Activated CD8-positive, alpha-beta memory T cell treated with anti-CD3 and anti-CD28 coated beads for 36 hours (primary cell): ENCODE measurements around the gene SLC24A4. TPM values are rescaled to one million over a fixed set of nuclear protein-coding genes. Genes with fewer than 3 reads are reported as not detected.

Experiments used
- CTCF ChIA-PET: fragments of 350-600 bp; sonication (Branson Sonifier 250); formaldehyde crosslinking; loops from one replicate; lab custom pipeline; 2021; ENCODE audit warnings: antibody characterized with exemption; lab: Charles Lee
- POLR2A ChIA-PET: fragments of 350-600 bp; sonication (Branson Sonifier 250); formaldehyde crosslinking; loops from one replicate; lab custom pipeline; 2021; ENCODE audit warnings: antibody characterized with exemption; lab: Charles Lee
- total RNA-seq, 2 experiments: library from RNA; stranded (reverse); gene quantifications; one replicate each; pipeline ENCODE4 v1.2.3, GENCODE V29; 2021

The SLC24A4 gene
- total RNA-seq, 2 experiments from 2014 or later: not detected

- POLR2A ChIA-PET: no interaction called here
- CTCF ChIA-PET: no interaction called here
These were observed 8.8 kb upstream of the SLC24A4 start for GRCh38 chr14:92314182-92314581.

GRCh38 chr14:92315050-92315805 lies 7.7 kb upstream of the SLC24A4 start:
- ChIA-PET POLR2A (no interaction called here), CTCF (no interaction called here)

- ChIA-PET CTCF (interaction anchor here (1.2 kb wide), 1 partner anchor 9 kb away, joined by 3 read pairs; no protein-coding TSS in a partner anchor), POLR2A (no interaction called here)
These were observed 6.8 kb upstream of the SLC24A4 start for GRCh38 chr14:92316176-92316575.

- CTCF ChIA-PET: interaction anchor here (1.2 kb wide), 1 partner anchor 10 kb away, joined by 3 read pairs; no protein-coding TSS in a partner anchor
- POLR2A ChIA-PET: no interaction called here
These were observed 6.0 kb upstream of the SLC24A4 start for GRCh38 chr14:92316937-92317336.

GRCh38 chr14:92317511-92317910 lies 5.5 kb upstream of the SLC24A4 start:
- POLR2A ChIA-PET: no interaction called here
- CTCF ChIA-PET: no interaction called here

GRCh38 chr14:92321701-92322100 lies 1.3 kb upstream of the SLC24A4 start:
- POLR2A ChIA-PET: no interaction called here
- CTCF ChIA-PET: no interaction called here

- CTCF ChIA-PET: interaction anchor here (0.6 kb wide), 1 partner anchor 416 kb away, joined by 3 read pairs; no protein-coding TSS in a partner anchor
- POLR2A ChIA-PET: no interaction called here
These were observed 449 bp upstream of the SLC24A4 start for GRCh38 chr14:92322516-92322915.

- POLR2A ChIA-PET: no interaction called here
- CTCF ChIA-PET: interaction anchor here (0.9 to 1.3 kb wide), 2 partner anchors 13 to 96 kb away, joined by 4 to 5 read pairs; no protein-coding TSS in a partner anchor
These were observed 1.2 kb downstream of the SLC24A4 start for GRCh38 chr14:92323916-92324818.

- ChIA-PET POLR2A (no interaction called here), CTCF (no interaction called here)
These were observed 2.9 kb downstream of the SLC24A4 start for GRCh38 chr14:92325835-92326234.

GRCh38 chr14:92328664-92329255 lies 5.8 kb downstream of the SLC24A4 start:
- POLR2A ChIA-PET: no interaction called here
- CTCF ChIA-PET: no interaction called here

- ChIA-PET POLR2A (no interaction called here), CTCF (no interaction called here)
These were observed 11.1 kb downstream of the SLC24A4 start for GRCh38 chr14:92334050-92334449.

GRCh38 chr14:92336363-92336762 lies 13.4 kb downstream of the SLC24A4 start:
- POLR2A ChIA-PET: no interaction called here

GRCh38 chr14:92339426-92339825 lies 16.5 kb downstream of the SLC24A4 start:
- ChIA-PET POLR2A (no interaction called here), CTCF (no interaction called here)

More at GRCh38 chr14:92336363-92336762, 13.4 kb downstream of the SLC24A4 start:
- CTCF ChIA-PET: no interaction called here

- ChIA-PET CTCF (no interaction called here), POLR2A (no interaction called here)
These were observed 17.1 kb downstream of the SLC24A4 start for GRCh38 chr14:92340071-92340470.

- CTCF ChIA-PET: interaction anchor here (0.7 kb wide), 1 partner anchor 246 kb away, joined by 3 read pairs; no protein-coding TSS in a partner anchor
- POLR2A ChIA-PET: no interaction called here
These were observed 18.0 kb downstream of the SLC24A4 start for GRCh38 chr14:92340931-92341330.

GRCh38 chr14:92341791-92342190 lies 18.8 kb downstream of the SLC24A4 start:
- POLR2A ChIA-PET: interaction anchor here (0.5 to 0.6 kb wide), 3 partner anchors 118 to 572 kb away, joined by 3 read pairs; no protein-coding TSS in a partner anchor

GRCh38 chr14:92348154-92348553 lies 25.2 kb downstream of the SLC24A4 start:
- CTCF ChIA-PET: no interaction called here
- POLR2A ChIA-PET: no interaction called here

More at GRCh38 chr14:92341791-92342190, 18.8 kb downstream of the SLC24A4 start:
- CTCF ChIA-PET: interaction anchor here (0.9 to 1.0 kb wide), 2 partner anchors 12 to 83 kb away, joined by 3 read pairs; no protein-coding TSS in a partner anchor

GRCh38 chr14:92351750-92352149 lies 28.8 kb downstream of the SLC24A4 start:
- POLR2A ChIA-PET: interaction anchor here (0.6 kb wide), 1 partner anchor 311 kb away, joined by 3 read pairs; no protein-coding TSS in a partner anchor

More at GRCh38 chr14:92351750-92352149, 28.8 kb downstream of the SLC24A4 start:
- CTCF ChIA-PET: interaction anchor here (0.7 to 1.1 kb wide), 3 partner anchors 55 to 229 kb away, joined by 3 to 4 read pairs (median 4); partner anchors contain the start of gene CPSF2
